Ecto neural progenitor cell (in vitro differentiated cells): ENCODE data around the gene ARMC9.
"Not testable (repeated sequence)": the region's sequence is repeated elsewhere in the genome, so short reads cannot be mapped to it uniquely, and the experiment has no call there.

Experiments
- DNase-seq: peaks from one replicate; pipeline ENCODE4 v3.0.0-alpha.2; 2018; ENCODE audit warnings: low spot score

Gene ARMC9

DNA sequence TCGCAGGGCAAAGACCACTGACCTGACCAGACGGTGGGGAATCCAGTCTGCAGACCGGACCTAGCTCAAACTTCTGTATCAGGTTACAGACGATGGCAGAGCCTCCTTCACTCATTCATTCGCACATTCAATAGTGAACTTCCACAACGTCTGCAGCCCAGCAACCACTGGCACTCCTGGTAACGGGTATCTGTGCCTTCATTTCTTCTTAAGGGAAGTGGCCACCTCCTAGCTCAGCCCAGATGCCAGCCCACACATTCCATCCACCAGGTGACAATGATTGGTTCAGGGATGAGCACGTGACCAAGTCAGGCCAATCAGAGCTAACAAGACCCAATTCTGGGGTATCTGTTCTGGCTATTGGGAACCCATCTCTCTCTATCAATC lies 15.9 kb upstream of the ARMC9 start:
- DNase-seq: no peak

DNA sequence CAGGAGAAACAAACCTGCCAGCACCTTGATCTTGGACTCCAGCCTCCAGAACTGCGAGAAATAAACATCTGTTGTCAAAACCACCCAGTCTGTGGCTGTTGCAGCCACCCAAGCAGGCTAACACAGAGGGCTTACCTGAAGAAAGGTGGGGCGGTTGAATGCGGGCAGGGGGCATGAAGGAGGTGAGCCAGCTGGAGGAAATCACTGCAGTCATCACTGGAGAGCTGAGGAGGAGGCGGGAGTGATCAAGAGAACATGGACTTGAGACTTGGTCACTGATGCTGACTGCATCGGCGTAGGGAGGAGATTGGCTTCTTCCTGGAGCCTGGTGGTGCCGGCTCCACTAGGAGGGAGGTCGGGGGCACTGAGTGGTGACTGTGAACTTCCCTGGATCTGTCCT lies 14.6 kb upstream of the ARMC9 start:
- DNase-seq: no peak

DNA sequence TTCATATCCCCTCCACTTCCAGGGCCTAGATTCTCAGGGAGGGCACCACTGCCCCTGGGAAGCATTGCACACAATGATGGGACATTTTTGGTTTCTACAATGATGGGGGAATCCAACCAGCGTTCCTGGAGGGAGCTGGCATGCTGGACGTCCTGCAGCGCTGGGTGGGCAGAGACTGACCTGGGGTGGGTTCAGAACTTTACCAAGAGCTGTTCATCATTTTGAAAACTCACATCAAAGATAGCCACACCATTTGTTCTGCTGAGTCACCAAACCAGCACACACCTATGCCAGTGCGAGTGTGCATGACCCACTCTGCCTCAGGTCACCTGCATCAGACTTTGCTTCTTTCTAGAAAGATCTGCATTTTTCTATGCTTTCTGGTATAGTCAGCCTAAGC lies 14.1 kb upstream of the ARMC9 start:
- DNase-seq: no peak

DNA sequence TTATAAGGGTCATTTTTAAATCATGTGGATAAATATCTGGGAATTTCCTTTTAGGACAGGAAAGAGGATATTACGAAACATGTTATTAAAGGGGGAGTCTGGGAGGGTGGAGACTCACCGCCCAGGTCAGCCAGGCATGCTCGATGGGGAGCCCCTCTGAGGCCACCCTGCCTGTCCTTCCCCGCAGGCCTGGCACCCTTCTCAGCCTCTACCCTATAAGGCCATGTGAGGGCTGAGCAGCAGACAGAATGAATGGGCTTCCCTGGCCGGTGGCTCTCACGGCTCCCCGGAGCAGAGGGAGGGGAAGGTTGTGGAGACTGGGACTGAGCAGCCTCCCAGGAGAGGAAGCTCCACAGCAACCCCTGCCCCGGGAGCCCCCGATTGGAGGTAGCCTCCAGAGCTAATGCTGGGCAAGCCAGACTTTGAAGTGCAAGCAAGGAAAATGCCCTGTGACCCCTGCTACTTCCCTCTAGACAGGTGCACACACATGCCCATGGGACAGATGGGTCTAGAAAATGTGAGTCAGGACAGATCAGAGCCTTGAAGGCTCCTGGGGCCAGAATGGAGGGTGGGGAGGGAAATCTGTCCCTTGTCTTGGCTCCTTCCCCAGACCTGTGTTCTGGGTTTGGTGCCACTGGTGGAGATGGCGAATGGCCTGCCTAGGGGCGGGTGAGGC lies 13.2 kb upstream of the ARMC9 start:
- DNase-seq: no peak

DNA sequence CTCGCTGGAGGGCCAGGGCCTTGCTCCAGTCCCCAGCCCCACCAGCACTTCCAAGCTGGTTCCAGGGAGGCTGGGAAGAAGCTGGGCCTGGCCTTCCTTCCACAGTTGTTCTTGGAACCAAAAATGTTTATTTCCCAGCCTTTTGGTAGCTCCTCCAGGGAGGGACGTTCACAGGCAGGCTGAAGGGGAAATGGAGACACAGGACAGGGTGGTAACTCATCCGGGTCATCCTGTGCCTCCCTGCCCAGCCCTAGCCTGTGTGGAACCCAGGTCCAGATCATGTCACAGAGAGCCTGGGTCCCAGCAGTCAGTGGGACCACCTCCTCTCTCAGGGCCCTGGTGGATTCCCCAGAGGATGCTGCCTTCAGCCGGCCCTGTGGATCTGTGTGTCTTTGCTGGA lies 12.5 kb upstream of the ARMC9 start:
- DNase-seq: no peak

DNA sequence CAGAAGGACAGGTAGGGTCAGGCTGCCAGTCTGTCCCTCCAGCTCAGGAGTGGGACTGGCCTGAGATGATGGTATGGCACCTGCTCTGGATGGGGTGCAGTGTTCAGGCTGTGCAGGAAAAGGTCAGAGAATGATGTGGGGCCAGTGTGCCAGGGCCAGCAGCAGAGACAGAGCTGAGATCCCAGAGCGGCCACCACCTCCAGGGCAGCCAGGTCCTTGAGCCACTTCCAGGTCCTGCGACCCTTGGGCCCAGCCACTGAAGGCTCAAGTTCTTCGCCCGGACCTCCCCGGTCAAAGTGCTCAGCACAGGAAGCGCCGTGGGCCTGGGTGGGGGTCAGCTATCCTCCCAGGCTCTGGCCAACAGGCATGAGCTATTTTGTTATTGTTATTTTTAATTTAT lies 12.1 kb upstream of the ARMC9 start:
- no peak for DNase-seq

DNA sequence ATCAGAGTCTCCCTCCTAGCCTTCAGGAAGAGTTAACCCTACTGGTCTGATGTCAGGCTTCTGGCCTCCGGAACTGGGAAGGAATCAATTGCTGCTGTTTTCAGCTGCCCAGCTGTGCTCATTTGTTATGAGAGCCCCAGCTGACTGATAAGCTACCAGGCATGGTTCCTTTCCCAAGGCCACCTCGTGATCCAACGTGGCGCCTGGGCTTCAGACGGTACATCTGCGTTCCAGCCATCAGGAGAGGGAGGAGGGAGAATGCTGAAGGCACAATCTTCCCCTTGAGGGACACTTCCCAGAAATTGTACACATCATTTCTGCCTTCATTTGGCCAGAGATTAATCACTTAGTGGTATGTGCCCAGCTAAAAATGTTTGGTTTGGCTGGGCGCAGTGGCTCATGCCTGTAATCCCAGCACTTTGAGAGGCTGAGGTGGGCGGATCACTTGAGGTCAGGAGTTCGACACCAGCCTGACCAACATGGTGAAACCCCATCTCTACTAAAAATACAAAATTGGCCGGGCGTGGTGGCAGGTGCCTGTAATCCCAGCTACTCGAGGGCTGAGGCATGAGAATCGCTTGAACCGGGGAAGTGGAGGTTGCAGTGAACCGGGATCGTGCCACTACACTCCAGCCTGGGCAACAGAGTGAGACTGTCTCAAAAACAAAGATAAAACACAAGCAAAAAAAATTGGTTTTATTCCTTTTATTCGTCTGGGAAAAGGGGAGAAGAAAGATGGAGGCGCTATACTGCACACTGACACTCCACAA lies 10.5 kb upstream of the ARMC9 start:
- no peak for DNase-seq

DNA sequence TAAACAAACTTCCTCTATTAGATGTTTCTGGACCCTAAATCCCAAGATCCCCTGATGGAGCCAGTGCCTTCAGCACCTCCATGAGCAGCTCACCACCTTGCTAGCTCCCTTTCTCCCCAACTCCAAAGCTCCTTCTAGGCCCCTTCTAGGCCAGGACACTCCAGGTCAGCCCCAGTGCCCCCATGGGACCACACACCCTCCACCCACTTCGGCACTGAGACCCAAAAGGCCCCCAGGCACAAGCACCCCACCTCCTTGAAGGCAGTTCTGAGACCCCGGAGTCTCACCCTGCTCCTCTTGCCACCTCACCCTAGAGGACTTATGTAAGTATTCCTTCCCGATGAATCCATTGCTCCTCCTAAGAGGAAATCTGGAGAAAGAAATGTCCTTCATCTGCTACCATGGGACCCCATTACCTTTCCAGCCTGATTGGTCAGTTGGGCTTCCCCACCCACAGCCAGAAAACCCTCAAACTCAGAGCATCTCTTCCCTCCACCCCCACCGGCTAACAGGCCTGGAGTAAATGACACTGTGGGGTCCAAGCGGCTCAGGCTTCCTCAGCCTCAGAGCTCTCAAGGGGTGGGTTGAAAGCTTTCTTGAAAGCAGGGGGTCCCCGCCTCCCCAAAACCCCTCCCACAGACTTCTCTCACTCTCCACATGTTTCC lies 9.8 kb upstream of the ARMC9 start:
- DNase-seq: no peak

DNA sequence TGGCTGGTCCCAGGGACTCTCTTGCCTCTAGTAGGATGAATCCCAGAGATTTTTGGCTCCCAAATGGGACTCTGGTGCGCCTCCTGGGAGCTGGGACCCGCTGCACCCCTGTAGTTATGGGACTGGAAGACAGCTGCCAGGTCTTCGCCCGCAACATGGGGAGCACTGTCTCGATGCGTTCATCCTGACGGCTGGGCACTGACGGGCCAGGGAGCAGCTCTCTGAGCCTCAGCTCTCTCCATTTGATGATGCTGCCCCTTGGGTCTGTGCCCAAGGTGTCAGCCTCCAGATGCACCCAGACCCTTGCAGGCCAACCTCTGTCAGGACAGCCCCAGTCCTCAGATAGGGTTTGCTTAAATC lies 9.3 kb upstream of the ARMC9 start:
- DNase-seq: no peak

DNA sequence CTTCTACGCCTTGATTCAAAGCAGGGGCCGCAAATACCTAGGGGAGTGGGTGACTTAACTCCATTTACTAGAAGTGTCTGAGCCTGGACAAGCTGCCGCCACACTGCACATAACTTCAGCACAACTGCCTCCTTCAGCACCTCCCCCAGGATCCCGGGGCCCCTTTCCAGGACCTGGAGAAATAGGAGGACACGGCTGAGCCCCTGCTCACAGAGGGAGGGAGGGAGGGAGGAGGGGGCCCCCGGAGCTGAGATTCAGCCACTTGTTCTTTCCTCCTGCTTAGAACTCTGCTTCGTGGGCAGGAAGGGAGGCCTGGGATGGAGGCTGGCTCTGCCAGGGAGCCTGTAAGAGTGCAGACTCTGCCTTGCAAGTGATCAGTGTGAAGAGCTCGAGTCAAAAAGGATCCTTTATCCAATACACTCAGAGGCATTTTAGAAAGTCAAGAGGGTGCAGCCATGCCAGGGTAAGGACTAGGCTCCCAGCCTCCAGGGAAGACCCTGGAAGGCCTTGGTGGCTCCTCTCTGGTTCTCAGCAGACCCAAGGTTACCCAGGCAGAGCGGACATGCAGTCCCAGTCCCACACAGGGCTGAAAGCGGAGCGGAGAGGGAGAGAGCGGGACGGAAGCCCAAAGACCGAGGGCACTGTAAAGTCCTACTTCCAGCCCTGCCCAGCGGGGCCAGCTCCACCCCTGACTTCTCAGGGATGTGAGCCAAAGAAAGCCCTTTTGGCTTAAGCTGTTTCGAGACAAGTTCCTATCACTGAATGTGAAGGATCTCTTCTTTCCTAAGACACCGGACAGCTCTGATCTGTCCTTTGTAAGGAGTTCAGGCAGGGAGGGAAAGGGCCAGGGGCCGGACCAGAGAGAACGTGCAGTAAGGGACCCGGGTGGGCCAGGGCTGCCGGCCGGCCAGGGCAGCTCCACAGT lies 8.6 kb upstream of the ARMC9 start:
- DNase-seq: peak; percentile 63

DNA sequence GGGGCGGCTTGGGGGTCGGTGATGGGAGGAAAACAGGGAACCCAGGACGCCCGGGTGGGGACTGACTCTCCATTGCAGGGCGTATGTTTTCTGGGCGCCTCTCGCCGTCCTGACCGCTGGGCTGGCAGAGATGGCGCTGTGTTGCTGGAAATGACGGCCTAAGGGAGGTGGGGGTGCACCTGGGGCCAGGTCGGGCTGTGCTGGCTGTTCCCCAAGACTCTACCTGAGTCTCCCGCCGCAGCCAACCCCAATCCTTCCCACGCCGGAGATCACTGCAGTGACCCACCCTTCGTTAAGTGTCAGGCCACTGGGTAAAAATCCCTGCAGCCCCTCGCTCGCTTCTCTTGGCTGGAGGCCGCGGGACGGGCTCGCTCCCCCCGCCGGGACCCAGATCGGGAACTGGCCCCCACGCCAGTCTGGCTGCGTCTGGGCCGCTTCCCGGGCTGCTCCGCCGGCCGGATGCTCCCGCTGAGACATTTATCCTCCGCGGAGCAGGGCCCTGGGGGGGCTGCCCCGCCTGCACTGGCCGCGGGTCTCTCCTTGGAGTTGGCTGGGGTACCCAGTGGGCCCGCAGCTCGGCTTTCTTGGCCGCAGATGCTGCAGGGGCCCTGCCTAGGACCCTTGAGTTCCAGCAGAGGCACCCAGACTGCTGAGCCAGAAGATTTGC lies 7.8 kb upstream of the ARMC9 start:
- DNase-seq: peak; percentile 76

DNA sequence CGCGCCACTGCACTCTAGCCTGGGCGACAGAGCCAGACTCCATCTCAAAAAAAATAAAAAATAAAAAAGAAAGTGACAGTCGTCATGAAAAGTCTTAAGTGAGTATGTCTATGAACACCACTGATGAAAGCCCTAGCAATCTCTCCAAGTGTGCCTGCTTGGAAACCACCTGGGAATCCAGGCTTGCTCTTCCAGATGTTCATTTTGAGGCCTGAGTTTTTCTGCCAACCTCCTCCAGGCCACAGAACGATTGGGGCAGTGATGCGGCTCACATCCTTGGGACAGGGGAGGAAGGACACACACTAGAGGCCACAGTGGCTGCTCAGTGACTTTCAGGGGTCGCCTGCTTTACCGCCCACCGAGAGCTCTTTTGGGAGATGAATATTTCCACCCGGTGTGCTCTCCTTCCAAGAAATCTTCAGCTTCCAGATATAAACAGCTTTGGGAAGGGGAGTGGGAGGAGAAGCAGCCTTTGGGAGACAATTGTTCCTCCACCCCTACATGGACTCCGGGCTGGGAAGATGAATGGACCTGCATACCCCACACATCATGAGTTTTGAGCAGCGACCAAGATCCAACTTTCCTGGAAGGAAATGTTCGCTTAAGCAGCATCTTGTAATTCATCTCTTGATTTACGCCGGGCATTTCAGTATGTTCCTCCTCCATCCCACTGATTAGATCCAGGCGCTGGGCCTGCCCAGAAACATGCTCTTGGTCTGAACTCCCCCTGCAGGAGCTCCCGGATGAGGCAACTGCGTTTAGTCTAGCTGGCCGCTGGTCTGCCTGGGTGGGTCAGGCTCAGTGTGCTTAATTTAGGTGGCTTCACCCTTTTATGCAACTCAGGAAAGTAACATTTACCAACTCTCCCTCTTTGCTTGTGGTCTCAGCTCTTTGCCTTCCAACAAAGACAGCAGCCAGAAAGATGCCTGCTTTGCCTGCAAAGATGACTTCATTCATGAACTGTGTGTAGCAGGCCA lies 6.2 kb upstream of the ARMC9 start:
- DNase-seq: peak; percentile 84

DNA sequence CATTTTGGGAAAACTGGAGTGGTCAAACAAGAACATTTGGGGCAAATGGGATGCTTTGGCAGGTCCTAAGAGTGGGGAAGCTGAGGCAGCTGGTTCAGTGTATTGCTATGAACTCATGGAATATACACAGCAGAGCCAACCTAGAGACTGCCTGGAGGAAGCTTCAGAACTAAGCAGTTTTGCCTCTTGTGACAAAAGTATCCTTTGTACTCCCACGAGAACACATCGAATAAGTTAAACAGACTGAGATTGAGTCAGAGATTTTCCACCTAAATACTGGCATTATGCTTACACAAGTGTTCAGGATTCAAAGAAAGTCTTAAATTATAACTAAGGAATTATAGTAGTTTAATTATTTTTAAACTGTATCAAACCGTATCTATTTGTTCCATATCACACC lies 5.2 kb upstream of the ARMC9 start:
- no peak for DNase-seq

DNA sequence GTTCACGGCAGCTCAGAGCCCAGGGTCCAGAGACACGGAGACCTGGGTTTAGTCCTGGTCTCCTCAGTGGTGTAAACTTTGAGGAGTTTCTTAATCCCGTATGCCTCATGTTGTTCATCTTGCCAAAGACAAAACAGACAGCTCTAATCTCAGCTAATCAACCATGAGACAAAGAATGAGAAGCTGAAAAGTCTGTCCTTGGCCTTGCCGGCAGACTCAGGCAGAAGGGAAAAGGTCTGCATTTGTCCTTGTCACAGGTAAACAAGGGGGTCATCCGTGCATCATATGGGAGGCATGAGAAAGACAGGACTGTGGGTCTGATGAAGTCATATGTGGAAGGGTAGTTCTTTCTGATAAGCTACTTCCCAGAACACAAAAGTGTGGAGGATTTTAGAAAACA lies 1.8 kb upstream of the ARMC9 start:
- no peak for DNase-seq

DNA sequence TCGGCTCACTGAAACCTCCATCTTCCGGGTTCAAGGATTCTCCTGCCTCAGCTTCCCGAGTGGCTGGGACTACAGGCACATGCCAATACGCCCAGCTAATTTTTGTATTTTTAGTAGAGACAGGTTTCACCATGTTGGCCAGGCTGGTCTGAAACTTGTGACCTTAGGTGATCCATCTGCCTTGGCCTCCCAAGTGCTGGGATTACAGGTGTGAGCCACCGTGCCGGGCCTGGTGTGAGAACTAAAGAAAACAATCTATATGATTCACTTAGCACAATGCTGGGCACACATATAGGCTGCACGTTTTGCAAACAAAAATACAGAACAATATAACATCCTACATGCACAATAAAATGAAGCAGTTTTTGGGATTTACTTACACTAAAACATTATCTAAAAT lies 1.2 kb upstream of the ARMC9 start:
- DNase-seq: not testable (repeated sequence)

DNA sequence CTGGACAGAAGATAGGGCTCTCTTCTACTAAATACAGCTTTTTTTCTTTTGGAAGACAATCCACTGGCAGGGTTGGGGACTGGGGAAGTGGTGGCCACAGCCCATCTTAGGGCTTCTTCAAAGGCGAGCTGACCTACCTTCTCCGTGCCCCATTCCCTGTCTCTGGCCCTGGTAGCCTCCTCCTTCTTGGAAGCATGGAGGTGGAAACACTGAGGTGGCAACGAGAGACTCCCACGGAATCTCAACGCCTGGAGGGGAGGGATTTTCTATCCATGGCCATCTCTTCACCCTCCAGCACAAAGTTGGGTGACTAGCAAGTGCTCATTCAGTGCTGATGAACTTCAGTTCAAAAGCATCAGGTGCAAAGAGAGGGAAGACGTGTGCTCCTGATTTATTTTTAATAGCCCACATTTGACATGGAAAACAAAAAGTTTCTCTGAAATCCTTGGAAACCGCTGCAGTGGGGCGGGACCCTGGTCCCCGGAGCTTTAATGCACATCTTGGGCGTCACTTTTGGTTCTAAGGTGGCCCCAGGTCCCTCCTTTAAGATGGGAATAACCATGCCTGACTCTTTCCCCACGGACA lies 633 bp upstream of the ARMC9 start:
- no peak for DNase-seq

DNA sequence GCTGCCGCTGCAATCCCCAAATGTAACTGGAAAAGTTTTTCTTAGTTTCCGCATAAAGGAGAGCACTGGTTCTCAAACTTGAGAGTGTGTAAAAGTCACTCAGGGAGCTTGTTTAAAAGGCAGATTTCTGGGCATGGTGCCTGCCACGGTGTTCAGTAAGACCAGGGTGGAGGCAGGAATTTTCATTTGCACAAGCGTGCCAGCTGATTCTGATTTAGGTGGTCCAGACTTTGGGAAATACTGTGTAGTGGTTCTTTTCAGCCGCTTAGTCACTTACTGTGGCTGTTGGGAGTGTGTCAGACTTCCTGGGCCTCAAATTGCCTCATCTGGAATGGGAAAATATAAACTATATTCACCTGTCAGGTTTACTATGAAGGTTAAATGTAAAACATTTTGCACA lies 788 bp downstream of the ARMC9 start:
- no peak for DNase-seq

DNA sequence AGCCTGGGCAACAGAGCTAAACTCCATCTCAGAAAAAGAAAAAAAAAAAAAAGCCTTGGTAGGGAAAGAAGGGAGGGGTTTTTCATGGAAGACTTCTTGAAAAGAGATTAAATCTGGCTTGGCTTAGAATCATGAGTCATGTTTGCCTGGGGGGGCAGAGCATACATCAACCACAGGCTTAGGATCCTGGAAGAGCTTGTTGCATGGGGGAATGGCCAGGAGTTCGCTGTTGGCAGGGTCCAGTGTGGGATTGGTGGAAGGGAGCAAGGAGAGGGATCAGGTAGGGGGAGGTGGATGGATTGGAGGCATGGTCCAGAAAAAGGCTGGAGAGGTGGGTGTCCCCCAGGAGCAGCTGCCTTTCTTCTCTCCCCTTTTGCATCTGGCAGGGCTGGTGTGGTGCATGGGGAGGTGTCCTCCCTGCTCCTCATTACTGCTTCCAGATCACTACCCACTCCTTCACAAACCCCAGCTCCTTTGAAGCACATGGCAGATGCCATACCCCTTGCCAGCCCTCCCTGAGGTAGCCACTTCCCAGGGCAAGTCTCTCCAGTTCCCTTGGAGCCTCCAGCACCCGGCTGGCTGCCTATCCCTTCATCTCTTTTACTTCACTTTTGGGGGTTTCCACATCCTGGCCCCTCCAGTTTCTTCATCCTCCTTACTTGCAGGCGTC lies 2.5 kb downstream of the ARMC9 start:
- no peak for DNase-seq

DNA sequence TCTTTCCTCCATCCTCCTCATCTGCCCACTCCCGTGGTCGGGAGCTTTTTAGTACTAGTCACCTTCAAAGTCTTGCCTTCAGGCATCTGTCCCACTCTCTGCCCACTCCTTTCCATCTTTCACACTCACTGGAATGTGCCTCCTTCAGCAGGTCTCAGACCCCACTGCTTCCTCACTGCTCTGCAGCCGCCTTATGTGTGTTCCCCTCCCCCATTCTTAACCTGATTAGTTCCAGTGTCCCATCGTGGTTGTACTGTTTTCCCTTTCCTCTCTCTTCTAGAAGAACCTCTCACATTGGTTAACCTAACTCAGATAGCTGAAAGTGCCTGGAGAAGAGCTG lies 3.0 kb downstream of the ARMC9 start:
- DNase-seq: no peak

DNA sequence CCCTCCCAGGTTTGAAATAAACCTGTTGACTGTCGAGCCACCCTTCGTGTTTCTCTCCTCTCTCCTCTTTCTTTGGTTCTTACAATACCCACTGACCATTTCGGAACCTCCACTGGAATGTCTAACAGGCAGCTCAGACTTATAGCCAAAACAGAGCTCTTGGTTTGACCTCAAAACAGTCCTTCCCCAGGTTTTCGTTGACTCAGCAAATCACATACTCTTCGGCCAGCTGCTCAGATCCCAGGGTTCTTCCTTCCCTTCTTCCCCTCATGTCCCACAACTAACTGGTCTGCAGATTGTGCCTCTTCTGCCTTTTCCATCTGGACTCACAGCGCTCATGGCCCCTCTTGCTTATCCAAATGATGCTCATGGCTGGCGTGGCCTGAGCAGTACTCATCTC lies 4.7 kb downstream of the ARMC9 start:
- DNase-seq: no peak
